ENCODE measurements around the gene BTG1.

Gene BTG1

GRCh38 chr12:92109613-92110012, 36.0 kb downstream of the BTG1 start:
- no peak for DNase-seq
- no peaks in the 10 kb centered on the region for H3K36me3 ChIP-seq (replicated peaks; ENCODE audit: insufficient read depth, low read length)
- H4K20me1 ChIP-seq (ENCODE audit: insufficient read depth, low read length), result no peaks in the 10 kb centered on the region
- H3K4me1 ChIP-seq (ENCODE audit: low read length), result no peaks in the 10 kb centered on the region
- no peak overlapping the region for H3K9ac ChIP-seq (ENCODE audit: low read length)
- 0 out of 2 replicates have a peak, but pooled peaks cover 1% of the 10 kb centered on the region for H3K79me2 ChIP-seq (ENCODE audit: low read length)
- H3F3A ChIP-seq (ENCODE audit: insufficient read depth, low read length), result no peaks in the 10 kb centered on the region
- no peak overlapping the region for H3K27ac ChIP-seq (ENCODE audit: low read length)
- no peaks in the 10 kb centered on the region for H3K27me3 ChIP-seq (replicated peaks; ENCODE audit: insufficient read depth, low read length)
- no peaks in the 10 kb centered on the region for H3K9me3 ChIP-seq (replicated peaks; ENCODE audit: insufficient read depth, low read length)
- TF ChIP-seq EZH2phosphoT487 (IDR thresholded peaks at IDR 0.05; ENCODE audit: low read length), result no peak
- no peak overlapping the region for H2AFZ ChIP-seq (ENCODE audit: low read length)
- no peak overlapping the region for H3K4me3 ChIP-seq (ENCODE audit: low read length)
- H3K9me2 ChIP-seq (replicated peaks; ENCODE audit: insufficient read depth, low read length), result no peaks in the 10 kb centered on the region
- H3K4me2 ChIP-seq (ENCODE audit: low read depth, low read length), result no peak overlapping the region

DNA sequence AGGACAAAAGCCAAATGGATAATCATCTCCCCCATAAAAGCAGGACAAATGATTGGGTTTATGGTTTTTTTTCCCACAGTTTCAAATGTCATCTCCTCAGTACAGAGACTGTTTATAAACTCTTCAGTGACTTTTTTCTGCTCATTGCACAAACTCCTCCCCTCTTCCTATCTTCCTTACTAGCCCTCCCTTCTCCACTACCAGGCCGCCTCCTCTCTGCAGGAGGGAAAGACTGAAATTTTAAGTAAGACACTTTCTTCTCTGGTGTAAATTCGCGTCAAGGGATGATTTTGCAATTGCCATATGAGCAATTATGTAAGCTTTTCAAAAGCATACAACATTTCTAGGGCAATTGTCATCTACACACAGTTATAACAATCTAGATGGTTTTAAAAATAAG, 37.0 kb downstream of the BTG1 start:
- Histone ChIP-seq H3K9me2 (replicated peaks; ENCODE audit: insufficient read depth, low read length) (no peaks in the 10 kb centered on the region), H3K9ac (ENCODE audit: low read length) (no peak overlapping the region), H4K20me1 (ENCODE audit: insufficient read depth, low read length) (no peaks in the 10 kb centered on the region), H3K4me3 (ENCODE audit: low read length) (no peak overlapping the region), H2AFZ (ENCODE audit: low read length) (no peak overlapping the region), H3K79me2 (ENCODE audit: low read length) (no peaks in the 10 kb centered on the region), H3K36me3 (replicated peaks; ENCODE audit: insufficient read depth, low read length) (no peaks in the 10 kb centered on the region), H3K4me2 (ENCODE audit: low read depth, low read length) (no peak overlapping the region), H3F3A (ENCODE audit: insufficient read depth, low read length) (no peaks in the 10 kb centered on the region), H3K4me1 (ENCODE audit: low read length) (no peaks in the 10 kb centered on the region), H3K9me3 (replicated peaks; ENCODE audit: insufficient read depth, low read length) (no peaks in the 10 kb centered on the region), H3K27ac (ENCODE audit: low read length) (no peak overlapping the region), H3K27me3 (replicated peaks; ENCODE audit: insufficient read depth, low read length) (no peaks in the 10 kb centered on the region)
- TF ChIP-seq, protein P1, sequence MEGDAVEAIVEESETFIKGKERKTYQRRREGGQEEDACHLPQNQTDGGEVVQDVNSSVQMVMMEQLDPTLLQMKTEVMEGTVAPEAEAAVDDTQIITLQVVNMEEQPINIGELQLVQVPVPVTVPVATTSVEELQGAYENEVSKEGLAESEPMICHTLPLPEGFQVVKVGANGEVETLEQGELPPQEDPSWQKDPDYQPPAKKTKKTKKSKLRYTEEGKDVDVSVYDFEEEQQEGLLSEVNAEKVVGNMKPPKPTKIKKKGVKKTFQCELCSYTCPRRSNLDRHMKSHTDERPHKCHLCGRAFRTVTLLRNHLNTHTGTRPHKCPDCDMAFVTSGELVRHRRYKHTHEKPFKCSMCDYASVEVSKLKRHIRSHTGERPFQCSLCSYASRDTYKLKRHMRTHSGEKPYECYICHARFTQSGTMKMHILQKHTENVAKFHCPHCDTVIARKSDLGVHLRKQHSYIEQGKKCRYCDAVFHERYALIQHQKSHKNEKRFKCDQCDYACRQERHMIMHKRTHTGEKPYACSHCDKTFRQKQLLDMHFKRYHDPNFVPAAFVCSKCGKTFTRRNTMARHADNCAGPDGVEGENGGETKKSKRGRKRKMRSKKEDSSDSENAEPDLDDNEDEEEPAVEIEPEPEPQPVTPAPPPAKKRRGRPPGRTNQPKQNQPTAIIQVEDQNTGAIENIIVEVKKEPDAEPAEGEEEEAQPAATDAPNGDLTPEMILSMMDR (IDR thresholded peaks at IDR 0.05; ENCODE audit: low read length), result no peak
- TF ChIP-seq EZH2phosphoT487 (IDR thresholded peaks at IDR 0.05; ENCODE audit: low read length) (no peak), EZH2 (optimal IDR thresholded peaks at IDR 0.05; ENCODE audit: low read depth, low read length) (no peak)
- DNase-seq, result no peak

- Histone ChIP-seq H3K4me1 (ENCODE audit: low read length) (no peaks in the 10 kb centered on the region), H3K79me2 (ENCODE audit: low read length) (no peaks in the 10 kb centered on the region), H4K20me1 (ENCODE audit: insufficient read depth, low read length) (no peaks in the 10 kb centered on the region), H3K9ac (ENCODE audit: low read length) (no peak overlapping the region), H3K27me3 (replicated peaks; ENCODE audit: insufficient read depth, low read length) (no peaks in the 10 kb centered on the region), H2AFZ (ENCODE audit: low read length) (no peak overlapping the region), H3K4me3 (ENCODE audit: low read length) (no peak overlapping the region), H3K4me2 (ENCODE audit: low read depth, low read length) (no peak overlapping the region), H3K9me2 (replicated peaks; ENCODE audit: insufficient read depth, low read length) (no peaks in the 10 kb centered on the region), H3F3A (ENCODE audit: insufficient read depth, low read length) (no peaks in the 10 kb centered on the region), H3K27ac (ENCODE audit: low read length) (no peak overlapping the region), H3K9me3 (replicated peaks; ENCODE audit: insufficient read depth, low read length) (no peaks in the 10 kb centered on the region), H3K36me3 (replicated peaks; ENCODE audit: insufficient read depth, low read length) (no peaks in the 10 kb centered on the region)
- DNase-seq, result no peak
- TF ChIP-seq, protein P1 (IDR thresholded peaks at IDR 0.05; ENCODE audit: low read length), result no peak
- no peak for TF ChIP-seq EZH2 (optimal IDR thresholded peaks at IDR 0.05; ENCODE audit: low read depth, low read length)
Observed at GRCh38 chr12:92107621-92108131, 38.0 kb downstream of the BTG1 start.

DNA sequence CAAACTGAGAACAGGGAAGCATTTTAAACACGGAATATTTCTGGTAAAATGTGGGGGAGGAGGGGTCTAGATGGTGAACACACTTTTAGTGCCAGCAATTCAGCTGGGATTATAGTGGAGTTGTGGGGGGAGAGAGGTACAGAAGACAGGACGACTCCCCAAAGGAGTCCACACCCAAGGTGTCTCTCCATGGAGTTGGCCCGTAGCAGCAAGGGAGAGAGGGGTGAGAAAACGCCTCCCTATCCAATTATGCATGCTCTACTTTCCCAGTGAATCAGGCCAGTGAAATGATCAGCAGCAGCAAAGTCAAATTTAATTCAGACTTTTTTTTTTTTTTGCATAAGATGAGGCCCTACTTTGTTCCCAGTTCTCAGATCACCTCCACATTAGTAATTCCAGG, 38.6 kb downstream of the BTG1 start:
- H3K79me2 ChIP-seq (ENCODE audit: low read length), result no peaks in the 10 kb centered on the region

More for the DNA sequence above, 38.6 kb downstream of the BTG1 start:
- Histone ChIP-seq H3K9ac (ENCODE audit: low read length) (no peak overlapping the region), H3K9me3 (replicated peaks; ENCODE audit: insufficient read depth, low read length) (no peaks in the 10 kb centered on the region), H3K9me2 (replicated peaks; ENCODE audit: insufficient read depth, low read length) (no peaks in the 10 kb centered on the region), H3K27ac (ENCODE audit: low read length) (no peak overlapping the region), H3K27me3 (replicated peaks; ENCODE audit: insufficient read depth, low read length) (no peaks in the 10 kb centered on the region), H3K36me3 (replicated peaks; ENCODE audit: insufficient read depth, low read length) (no peaks in the 10 kb centered on the region), H3K4me1 (ENCODE audit: low read length) (no peaks in the 10 kb centered on the region), H4K20me1 (ENCODE audit: insufficient read depth, low read length) (no peaks in the 10 kb centered on the region), H3F3A (ENCODE audit: insufficient read depth, low read length) (no peaks in the 10 kb centered on the region), H3K4me2 (ENCODE audit: low read depth, low read length) (no peak overlapping the region), H3K4me3 (ENCODE audit: low read length) (no peak overlapping the region), H2AFZ (ENCODE audit: low read length) (no peak overlapping the region)
- no peak for DNase-seq
- TF ChIP-seq EZH2 (optimal IDR thresholded peaks at IDR 0.05; ENCODE audit: low read depth, low read length) (no peak), EZH2phosphoT487 (IDR thresholded peaks at IDR 0.05; ENCODE audit: low read length) (no peak)
- TF ChIP-seq, protein P1 (IDR thresholded peaks at IDR 0.05; ENCODE audit: low read length), result no peak
